ENCODE results near the gene SLC35G4.
"Not testable (repeated sequence)": the region's sequence is repeated elsewhere in the genome, so short reads cannot be mapped to it uniquely, and the experiment has no call there.

DNA sequence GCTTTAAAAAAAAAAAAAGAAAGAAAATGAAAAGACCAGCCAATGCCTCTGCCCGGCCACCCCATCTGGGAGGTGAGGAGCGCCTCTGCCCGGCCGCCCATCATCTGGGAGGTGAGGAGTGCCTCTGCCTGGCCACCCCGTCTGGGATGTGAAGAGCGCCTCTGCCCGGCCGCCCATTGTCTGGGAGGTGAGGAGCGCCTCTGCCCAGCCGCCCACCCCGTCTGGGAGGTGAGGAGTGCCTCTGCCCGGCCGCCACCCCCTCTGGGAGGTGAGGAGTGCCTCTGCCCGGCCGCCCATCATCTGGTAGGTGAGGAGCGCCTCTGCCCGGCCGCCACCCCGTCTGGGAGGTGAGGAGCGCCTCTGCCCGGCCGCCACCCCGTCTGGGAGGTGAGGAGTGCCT lies 37.9 kb downstream of the SLC35G4 start:
- TF ChIP-seq, protein P1, sequence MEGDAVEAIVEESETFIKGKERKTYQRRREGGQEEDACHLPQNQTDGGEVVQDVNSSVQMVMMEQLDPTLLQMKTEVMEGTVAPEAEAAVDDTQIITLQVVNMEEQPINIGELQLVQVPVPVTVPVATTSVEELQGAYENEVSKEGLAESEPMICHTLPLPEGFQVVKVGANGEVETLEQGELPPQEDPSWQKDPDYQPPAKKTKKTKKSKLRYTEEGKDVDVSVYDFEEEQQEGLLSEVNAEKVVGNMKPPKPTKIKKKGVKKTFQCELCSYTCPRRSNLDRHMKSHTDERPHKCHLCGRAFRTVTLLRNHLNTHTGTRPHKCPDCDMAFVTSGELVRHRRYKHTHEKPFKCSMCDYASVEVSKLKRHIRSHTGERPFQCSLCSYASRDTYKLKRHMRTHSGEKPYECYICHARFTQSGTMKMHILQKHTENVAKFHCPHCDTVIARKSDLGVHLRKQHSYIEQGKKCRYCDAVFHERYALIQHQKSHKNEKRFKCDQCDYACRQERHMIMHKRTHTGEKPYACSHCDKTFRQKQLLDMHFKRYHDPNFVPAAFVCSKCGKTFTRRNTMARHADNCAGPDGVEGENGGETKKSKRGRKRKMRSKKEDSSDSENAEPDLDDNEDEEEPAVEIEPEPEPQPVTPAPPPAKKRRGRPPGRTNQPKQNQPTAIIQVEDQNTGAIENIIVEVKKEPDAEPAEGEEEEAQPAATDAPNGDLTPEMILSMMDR (IDR thresholded peaks at IDR 0.05): not testable (repeated sequence)
- not testable (repeated sequence) for TF ChIP-seq EZH2 (IDR thresholded peaks at IDR 0.05; ENCODE audit: borderline replicate concordance, insufficient read depth, low read depth, low read length, poor library complexity, severe bottlenecking)

Measured in B cell (primary cell).